T1000 (cell line): ENCODE measurements around the gene TTC33.
"Not testable (repeated sequence)": the region's sequence is repeated elsewhere in the genome, so short reads cannot be mapped to it uniquely, and the experiment has no call there.

Experiments used
- DNase-seq: peaks from one replicate; lab custom pipeline; 2025; ENCODE audit warnings: mixed read lengths; lab: John Stamatoyannopoulos, UW

The TTC33 gene

DNA sequence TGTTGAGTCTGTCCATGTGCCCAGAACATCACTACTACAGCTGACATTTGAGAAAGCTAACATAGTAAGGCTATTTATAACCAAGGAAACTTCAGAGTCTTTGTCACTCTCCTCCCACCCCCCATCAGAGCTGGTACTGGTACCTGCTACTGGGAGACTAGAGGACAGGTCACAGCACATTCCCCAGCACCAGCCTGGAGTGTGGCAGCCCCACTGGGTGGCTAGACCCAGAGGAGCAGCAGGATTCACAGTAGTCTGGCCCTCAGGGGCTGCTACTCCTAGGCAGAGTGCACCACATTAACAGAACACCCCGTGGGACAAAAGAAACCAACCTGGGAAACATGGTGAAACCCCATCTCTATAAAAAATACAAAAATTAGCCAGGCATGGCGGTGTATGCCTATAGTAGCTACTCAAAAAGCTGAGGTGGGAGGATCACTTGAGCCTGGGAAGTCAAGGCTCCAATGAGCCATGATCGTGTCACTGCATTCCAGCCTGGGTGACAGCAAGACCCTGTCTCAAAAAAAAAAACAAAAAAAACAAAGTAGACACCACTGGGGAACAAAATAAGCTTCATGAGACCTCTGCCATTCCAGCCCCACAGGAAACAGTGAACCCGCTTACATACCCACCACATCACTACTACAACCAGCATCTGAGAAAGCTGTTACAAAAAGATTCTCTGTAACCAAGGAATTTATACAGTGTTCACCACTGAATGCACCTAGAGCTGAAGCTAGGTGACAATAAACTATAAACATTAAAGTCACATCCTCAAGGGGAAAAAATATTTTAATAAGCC lies 102.3 kb downstream of the TTC33 start:
- no peak for DNase-seq

DNA sequence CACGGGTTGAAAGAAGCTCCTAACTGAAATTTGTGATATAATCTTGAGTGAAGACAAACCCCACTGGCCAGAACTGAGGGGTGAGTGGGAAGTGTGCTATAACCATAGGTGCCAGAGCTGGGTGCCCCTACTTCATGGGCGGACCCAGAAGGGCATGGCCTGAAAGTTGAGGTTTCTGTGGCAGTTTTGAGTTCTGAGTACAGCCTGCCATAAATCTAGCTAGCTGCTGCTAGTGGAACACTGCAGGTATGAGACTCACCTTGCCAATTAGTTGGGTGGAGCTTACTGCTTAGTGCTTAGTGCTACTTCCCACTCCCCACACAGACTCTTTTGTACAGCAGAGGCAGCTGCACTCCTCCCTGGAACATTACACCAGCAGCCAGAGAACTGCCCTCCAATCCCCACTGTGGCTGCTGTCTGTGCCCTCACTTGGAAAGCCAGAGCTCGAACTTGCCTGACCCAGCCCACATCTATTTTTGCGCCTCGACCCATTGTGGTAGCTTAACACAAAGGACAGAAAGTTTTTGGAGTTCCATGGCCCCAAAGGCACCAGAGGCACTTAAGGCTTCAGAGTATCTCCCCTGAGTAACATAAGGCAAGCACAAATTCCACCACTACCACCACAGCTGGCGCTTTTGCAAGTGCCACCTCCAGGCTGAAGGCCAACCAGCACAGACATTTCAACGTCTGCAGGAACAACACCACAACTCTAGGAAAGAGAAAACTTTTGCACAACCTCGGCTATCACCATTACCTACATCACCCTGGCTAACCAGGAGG lies 103.1 kb downstream of the TTC33 start:
- no peak for DNase-seq

DNA sequence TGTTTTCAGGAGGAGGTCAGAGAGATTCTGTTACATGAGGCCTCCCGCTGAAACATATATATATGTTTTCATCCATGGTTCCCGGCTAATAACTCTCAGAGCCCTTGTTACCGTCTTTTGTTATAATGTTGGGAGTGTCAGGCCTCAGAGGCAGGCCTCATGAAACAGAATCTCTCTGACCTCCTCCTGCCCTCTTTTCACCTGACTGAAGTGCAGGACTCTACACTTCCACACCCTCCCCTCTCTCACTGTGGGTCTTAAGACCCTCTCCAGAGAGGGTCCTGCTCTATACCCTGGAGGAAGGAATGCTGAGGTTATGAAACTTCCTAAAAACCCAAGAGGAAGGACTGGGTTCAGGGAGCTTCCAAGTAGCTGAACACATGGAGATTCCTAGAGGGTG lies 104.6 kb downstream of the TTC33 start:
- DNase-seq, result no peak

DNA sequence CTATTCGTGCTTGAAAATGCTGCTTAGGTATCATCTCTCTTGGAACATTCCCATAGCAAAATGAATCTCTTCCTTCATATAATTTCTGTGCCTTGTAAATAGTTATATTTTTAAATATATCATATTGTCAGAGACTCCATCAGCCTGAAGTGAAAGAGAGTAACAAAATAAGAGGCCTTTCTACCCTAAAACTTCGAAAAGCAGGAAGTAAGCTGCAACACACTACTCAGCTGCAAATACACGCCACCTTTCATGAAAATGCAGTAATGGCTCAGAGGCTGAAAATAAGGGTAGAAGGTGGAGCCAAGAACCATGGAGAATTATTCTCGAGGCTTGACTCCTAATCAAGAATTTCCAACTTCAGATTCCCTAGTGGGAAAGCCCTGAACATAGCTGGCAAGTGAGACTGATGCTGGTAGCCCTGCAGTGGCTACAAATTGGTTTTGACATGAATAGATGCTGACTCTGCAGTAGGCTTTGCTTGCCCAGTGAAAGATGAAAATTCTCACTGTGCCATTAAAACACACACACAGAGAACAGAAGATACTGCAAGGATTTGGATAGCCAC lies 106.2 kb downstream of the TTC33 start:
- no peak for DNase-seq

DNA sequence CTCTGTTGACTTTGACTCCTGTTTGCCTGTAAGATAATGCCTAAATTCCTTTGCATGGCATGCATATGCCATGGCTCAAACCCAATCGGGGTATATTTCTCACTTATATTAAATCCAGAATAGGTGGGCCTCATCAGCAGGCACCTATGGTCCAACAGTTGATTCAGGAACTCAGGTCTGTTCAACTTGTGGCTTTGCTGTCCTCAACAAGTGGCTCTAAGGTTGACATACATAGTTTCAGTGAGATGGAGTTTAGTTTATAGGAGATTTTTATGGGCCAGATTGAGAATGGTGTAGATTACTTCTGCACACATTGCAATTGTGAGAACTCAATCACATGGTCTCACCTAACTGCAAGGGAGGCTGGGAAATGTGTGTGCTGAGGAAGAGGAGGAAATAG lies 107.6 kb downstream of the TTC33 start:
- no peak for DNase-seq

DNA sequence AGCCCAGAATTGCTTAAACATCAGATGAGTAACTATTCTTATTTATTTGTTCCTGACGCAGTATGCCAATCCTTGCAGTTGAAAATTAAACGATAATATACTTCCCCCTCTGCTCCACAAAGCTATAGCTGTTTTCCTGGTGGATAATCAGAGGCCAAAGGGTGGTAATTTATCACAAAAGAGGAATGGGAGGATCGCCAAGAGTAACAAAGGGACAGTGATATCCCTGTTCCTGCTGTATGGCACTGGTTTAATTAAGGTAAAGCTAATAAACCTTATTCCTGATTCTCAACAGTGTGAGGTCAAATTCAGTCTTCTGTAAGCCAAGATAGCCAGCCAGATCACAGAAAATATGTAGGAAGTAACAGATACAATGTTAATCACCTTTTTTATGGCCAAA lies 109.5 kb downstream of the TTC33 start:
- no peak for DNase-seq

DNA sequence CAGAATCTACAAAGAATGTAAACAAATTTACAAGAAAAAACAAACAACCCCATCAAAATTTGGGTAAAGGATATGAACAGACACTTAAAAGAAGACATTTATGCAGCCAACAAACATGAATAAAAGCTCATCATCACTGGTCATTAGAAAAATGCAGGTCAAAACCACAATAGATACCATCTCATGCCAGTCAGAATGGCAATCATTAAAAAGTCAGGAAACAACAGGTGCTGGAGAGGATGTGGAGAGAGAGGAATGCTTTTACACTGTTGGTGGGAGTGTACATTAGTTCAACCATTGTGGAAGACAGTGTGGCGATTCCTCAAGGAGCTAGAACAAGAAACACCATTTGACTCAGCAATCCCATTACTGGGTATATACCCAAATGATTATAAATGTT lies 116.2 kb downstream of the TTC33 start:
- not testable (repeated sequence) for DNase-seq

DNA sequence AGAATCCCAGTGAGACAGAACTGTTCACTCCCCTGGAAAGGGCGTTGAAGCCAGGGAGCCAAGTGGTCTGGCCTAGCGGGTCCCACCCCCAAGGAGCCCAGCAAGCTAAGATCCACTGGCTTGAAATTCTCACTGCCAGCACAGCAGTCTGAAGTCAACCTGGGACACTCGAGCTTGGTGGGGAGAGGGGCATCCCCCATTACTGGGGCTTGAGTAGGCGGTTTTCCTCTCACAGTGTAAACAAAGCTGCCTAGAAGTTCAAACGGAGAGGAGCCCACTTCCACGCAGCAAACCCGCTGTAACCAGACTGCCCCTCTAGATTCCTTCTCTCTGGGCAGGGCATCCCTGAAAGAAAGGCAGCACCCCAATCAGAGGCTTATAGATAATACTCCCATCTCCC lies 121.2 kb downstream of the TTC33 start:
- DNase-seq, result no peak

DNA sequence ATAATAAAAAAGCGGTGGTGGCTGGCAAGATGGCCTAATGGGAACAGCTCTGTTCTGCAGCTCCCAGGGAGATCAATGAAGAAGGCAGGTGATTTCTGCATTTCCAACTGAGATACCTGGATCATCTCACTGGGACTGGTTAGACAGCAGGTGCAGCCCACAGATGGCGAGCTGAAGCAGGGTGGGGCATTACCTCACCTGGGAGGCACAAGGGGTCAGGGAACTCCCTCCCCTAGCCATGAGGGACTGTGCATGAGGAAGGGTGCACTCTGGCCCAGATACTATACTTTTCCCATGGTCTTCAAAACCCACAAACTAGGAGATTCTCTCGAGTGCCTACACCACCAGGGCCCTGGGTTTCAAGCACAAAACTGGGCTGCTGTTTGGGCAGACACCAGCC lies 121.6 kb downstream of the TTC33 start:
- DNase-seq, result no peak

DNA sequence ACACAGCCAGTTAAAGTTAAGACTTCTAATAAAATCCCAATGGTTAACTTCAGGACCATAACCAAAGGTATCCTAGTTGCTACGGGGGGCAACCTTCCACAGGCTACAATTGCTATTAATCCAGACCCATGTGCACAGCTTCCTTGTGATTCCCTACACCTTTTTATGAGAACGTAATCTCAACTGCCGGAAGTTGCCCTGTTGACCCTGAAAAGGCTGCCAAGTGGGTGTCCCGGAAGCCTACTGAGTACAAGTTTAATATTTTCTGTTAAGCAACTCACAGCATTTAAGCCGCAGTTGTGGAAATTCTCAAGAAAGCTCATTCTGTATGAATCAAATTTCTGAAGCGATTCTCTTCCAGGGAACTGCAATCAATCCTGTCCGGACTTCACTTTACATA lies 124.5 kb downstream of the TTC33 start:
- no peak for DNase-seq

DNA sequence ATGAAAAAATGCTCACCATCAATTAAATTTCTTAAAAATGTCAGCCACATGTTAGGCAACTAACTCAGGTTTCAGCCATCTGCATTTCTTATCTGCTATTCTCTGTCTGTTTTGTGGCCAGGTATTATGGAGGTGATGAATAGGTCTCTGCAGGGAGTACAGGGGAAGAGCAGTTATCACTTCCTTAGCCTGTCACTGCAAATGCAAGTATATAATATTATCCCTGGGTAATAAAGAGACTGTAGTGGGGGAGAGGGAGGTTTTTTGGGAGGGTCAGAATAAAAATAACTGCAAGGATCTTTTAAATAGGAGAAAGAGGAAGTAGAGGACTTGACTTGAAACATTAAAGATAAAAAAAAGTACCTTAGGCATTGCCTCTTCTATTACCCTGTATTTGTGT lies 125.6 kb downstream of the TTC33 start:
- no peak for DNase-seq

DNA sequence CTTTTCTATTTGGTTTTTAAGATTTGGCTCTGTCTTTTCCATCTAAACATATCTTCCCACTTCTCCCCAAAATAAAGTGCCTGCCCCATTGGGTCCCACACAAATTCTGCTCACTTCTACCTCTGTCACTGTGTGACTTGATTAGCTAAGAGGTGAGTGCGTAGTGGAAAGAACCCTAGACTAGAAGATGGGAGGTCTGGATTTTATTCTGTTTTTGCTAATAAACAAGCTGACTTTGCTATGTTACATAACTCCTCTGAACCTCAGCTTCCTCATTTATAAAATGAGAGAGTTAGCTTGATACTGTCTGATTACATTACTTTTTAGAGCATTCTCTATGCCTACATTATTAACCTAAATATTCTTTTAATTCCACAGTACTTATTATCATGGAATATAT lies 127.4 kb downstream of the TTC33 start:
- DNase-seq, result no peak

DNA sequence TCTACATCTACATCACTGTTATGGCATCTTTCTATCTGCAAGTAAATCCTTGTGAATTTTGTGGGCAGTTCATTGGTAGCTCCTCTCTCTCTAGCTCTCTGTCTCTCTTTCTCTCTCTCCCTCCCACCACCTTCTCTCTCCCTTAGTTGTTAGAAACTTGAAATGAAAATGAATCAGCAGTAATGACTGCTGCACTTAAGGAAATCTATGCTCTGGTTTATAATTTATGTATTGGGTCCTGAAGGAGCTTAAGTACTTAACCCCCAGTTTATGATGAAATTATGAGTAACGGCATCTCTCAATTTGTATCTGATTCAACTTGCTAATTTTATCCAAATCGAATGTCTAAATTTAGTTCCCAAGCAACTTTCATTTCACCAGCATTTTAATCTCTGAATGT lies 128.1 kb downstream of the TTC33 start:
- no peak for DNase-seq

DNA sequence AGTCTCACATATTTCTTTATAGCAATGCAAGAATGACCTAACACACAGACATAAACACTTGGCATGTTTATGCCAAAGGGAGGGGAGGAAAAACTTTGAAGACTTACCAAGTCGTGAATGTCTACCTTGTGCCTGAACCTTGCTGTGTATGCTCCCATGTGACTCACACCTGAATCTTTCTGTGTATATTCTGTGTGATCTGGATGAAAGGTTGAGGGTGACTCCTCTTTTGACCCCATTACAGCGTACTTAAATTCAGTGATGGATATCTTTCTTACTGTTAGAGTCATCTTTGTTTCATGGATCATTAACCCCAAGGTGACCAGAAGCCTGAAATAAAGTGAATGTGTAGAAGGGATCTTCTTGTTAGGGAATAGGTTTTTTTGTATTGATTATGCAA lies 129.0 kb downstream of the TTC33 start:
- DNase-seq, result no peak

DNA sequence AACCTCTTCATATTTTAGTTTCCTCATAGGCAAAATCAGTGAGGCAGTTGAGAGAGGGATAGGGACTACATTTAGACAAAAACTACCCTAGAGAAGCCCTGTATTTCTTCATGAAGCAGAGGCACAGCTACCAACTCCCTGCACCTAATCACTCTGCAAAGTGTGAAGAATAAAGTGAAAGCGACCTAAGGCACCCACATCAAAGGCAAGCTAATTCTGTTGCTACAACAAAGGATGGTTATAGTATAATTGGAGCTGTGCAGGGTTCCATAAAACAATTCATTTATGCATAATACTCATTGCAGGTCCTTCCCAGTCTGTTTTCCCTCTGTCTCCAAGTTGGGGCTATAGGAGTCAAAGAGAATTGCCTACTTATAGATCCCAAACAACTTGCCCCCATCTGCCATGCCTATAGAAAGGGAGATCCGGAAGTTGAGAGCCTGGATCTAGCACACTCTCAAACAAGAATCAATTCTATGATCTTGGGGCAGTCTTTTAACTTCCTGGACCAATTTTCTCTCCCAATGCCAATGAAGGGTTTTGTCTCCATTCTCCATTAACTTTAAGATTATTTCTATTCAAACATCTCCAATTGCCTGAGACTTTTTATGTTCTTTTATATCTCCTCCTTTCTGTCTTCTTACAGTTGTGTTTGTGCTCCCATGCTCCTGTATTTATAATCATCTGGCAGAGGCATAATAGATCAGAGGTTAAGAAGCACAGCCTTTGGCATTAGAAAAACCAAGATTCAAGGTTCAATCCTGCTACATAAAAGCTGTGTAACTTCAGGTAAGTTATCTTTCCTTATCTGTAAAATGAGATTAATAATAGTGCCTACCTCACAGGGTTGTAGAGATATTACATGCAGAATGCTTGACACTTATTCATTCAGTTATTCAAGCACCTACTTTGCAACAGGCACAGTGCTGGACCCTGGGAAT lies 132.0 kb downstream of the TTC33 start:
- DNase-seq, result no peak

DNA sequence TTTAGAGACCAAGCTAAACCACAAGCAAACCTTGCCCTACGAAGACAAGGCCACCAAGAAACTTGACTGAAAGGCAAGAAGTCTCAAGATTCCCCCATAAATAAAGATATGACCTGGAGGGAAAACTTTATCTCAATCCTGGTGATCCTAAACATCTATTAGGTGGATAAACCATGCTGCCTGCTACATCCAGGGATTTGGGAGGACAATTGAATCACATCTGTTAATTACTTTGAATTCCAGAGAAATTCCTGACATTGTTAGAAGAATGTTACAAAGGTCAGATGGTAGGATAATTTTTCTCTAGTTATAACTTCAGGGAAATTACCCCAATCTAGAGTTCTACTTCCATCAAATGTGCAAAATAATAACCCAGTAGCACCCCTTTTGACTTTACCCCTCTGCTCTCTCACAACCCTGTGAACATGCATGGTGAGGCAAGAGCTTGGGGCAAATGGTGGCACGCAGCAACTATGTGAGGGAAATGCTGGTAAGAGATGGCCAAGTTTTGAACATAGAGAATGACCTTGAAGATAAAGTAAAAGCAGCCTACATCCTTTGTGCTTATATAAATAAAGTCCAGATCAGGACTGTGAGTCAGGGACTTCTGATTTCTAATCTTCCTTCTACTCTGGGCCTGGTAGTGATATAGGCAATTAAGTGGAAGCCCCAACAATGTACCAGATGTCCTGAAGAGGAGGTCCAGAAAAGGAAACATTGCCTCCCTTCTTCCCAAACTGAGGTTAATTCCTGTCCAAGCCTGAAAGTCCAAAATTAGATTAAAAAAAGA lies 133.1 kb downstream of the TTC33 start:
- DNase-seq, result no peak

DNA sequence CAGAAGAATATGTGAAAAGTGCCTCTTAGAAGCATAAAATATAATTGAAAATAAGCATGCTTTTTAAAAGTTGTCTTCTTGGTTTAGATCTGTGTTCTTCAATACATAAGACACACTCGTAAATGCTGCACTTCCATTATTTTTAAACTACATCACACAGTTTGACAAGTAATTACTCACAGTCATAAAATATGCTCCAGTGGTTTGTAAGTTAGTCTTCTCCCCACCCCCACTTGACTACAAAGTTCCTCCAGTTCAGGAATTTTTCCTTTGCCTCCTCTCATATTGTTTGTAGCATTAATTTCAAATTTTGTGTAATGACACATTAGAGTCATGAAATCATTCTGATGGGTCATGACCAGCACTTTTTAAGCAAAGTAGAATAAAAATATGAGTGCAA lies 136.3 kb downstream of the TTC33 start:
- no peak for DNase-seq

DNA sequence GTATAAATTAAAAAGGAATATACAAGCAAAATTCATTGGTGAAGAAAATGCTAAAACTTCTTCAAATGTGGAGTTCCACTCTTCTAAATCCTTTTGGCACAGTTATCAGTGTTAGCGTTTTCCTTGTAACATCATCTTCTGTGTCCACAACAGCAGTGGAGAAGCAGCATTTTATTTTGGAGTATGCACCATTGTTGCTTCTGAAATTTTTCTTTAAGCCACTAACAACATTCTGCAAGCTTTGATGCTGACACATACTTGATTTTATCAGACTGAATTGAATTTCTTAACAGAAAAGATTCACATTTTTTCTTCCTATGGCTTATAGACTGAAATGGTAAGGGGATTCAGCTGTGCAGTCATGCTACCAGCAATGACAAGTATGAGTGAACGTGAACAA lies 136.8 kb downstream of the TTC33 start:
- DNase-seq, result no peak

DNA sequence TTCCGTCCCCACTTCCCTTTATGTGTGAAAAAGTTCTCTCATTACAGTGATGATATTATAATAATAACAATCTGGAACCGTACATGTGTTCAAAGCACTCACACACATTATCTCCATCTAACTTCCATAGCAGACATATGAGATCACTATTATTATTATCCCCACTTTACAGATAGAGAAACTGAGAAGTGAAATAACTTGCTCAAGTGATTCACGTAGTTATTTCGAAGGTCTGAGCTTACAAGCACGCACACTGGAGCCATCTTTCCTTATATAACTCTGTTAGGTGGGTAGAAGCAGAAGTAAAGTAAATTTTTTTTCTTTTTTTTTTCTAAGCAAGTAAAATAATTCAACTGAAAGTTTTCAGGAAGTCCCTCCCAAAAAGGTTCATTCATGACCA lies 139.0 kb downstream of the TTC33 start:
- no peak for DNase-seq

DNA sequence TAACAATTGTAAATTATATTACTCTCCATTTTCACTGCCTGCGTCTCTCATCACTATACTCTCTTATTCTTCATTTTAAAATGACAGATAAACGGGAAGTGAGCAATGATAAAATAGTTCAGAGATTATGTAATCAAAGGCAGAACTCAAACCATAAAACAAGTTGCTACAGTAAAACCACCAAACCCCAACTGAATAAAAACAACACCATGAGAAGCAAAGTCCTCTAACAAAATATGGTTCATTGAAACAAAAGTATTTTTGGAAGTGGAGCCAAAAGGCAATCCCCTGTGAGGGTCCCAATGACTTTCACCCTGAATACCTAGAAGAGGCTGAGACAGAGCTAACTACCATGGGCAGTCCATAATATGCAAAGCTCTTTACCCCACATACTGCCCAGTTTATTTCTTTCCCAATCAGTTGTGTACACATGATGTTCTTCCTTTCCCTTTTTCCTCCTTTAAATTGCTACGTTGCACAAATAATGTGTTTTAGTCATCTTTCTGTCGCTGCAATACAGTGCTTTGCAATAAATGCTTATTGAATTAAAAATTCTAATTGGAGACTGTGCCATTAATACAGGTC lies 140.1 kb downstream of the TTC33 start:
- no peak for DNase-seq
